ENCODE data around the gene TMEFF2. TPM values are rescaled to one million over a fixed set of nuclear protein-coding genes. Genes with fewer than 3 reads are reported as not detected.

Gene TMEFF2
- total and polyA plus RNA-seq, 10 of the 15 experiments (the other 5 are each of a cell fraction or from before 2014, with no cell fraction given), result not detected

GRCh38 chr2:192087398-192087958 lies 107.3 kb downstream of the TMEFF2 start:
- no peak for FAIRE-seq
- no peak overlapping the region for H3K4me3 ChIP-seq
- no TSS peak for BruUV-seq (replicated peaks)
- H3K9me3 ChIP-seq (replicated peaks; ENCODE audit: control insufficient read depth, insufficient read depth, low read length), result no peaks in the 10 kb centered on the region
- 0% methylated on average over 4 of the region's 4 CpGs for whole genome bisulfite sequencing (ENCODE audit: insufficient coverage, insufficient replicate concordance, low lambda C conversion rate, missing lambda C conversion rate)
- H3K36me3 ChIP-seq (ENCODE audit: control insufficient read depth in 2 of 2, insufficient read depth in 2 of 2, low read length in 1 of 2), result no peaks in the 10 kb centered on the region
- ChIA-PET POLR2A (no interaction called here), RAD21 (ENCODE audit: unreplicated experiment) (no interaction called here), CTCF (interaction anchor here (0.9 to 1.1 kb wide), 2 partner anchors 76 to 218 kb away, joined by 3 read pairs; no protein-coding TSS in a partner anchor), SMC1A (ENCODE audit: uncharacterized antibody, unreplicated experiment) (interaction anchor here (1.0 to 2.9 kb wide), 2 partner anchors 11 to 37 kb away, joined by 3 to 18 read pairs; no protein-coding TSS in a partner anchor)
- H3K79me2 ChIP-seq (ENCODE audit: control insufficient read depth, insufficient read depth, low read length), result no peaks in the 10 kb centered on the region
- H3K4me1 ChIP-seq (ENCODE audit: control insufficient read depth, insufficient read depth, low read length), result no peaks in the 10 kb centered on the region
- in situ Hi-C loops (cut with MboI) (no loop called here), intact Hi-C loops (cut with micrococcal nuclease; ENCODE audit: unreplicated experiment) (no loop called here)
- peak; percentile 45; the same call in 2 of the 3 replicates for ATAC-seq
- TF ChIP-seq EP300 (IDR thresholded peaks at IDR 0.05; ENCODE audit: borderline replicate concordance in 1 of 2, control insufficient read depth in 1 of 2, low read depth in 2 of 2, low read length in 2 of 2) (no peak), RCOR1 (conservative IDR thresholded peaks at IDR 0.05; ENCODE audit: low read depth, low read length) (no peak), ZNF207 (IDR thresholded peaks at IDR 0.05; ENCODE audit: borderline replicate concordance) (no peak), SMAD1 (IDR thresholded peaks at IDR 0.05; ENCODE audit: low read depth, partially characterized antibody) (no peak), RFX5 (IDR thresholded peaks at IDR 0.05; ENCODE audit: low read depth, low read length) (no peak)
- no peak overlapping the region for H3K9ac ChIP-seq (ENCODE audit: control insufficient read depth, insufficient read depth, low read length)
- H3K27ac ChIP-seq (ENCODE audit: control insufficient read depth, insufficient read depth), result no peak overlapping the region
- no peak overlapping the region for H3K4me2 ChIP-seq (ENCODE audit: control insufficient read depth, insufficient read depth)
- H3K27me3 ChIP-seq (replicated peaks in 1 of 2; ENCODE audit: control insufficient read depth in 2 of 2, insufficient read depth in 2 of 2, low read length in 1 of 2), result no peaks in the 10 kb centered on the region
- no peak overlapping the region for H2AFZ ChIP-seq (ENCODE audit: control insufficient read depth, low read depth, low read length)
- H4K20me1 ChIP-seq (ENCODE audit: control insufficient read depth, insufficient read depth), result no peaks in the 10 kb centered on the region
- DNase-seq (ENCODE audit: low read depth, low spot score), result no peak

GRCh38 chr2:192082121-192082520 lies 112.6 kb downstream of the TMEFF2 start:
- POLR2A ChIA-PET, result no interaction called here
- Histone ChIP-seq H3K9me3 (replicated peaks; ENCODE audit: control insufficient read depth, insufficient read depth, low read length) (no peaks in the 10 kb centered on the region; the same call in 2 of the 3 replicates), H3K36me3 (ENCODE audit: control insufficient read depth in 2 of 2, insufficient read depth in 2 of 2, low read length in 1 of 2) (no peaks in the 10 kb centered on the region), H3K27ac (ENCODE audit: control insufficient read depth, insufficient read depth) (no peak overlapping the region), H3K4me3 (no peak overlapping the region), H3K79me2 (ENCODE audit: control insufficient read depth, insufficient read depth, low read length) (no peaks in the 10 kb centered on the region), H2AFZ (ENCODE audit: control insufficient read depth, low read depth, low read length) (no peak overlapping the region), H3K27me3 (replicated peaks in 1 of 2; ENCODE audit: control insufficient read depth in 2 of 2, insufficient read depth in 2 of 2, low read length in 1 of 2) (no peaks in the 10 kb centered on the region), H3K9ac (ENCODE audit: control insufficient read depth, insufficient read depth, low read length) (no peak overlapping the region), H4K20me1 (ENCODE audit: control insufficient read depth, insufficient read depth) (no peaks in the 10 kb centered on the region), H3K4me1 (ENCODE audit: control insufficient read depth, insufficient read depth, low read length) (no peaks in the 10 kb centered on the region), H3K4me2 (ENCODE audit: control insufficient read depth, insufficient read depth) (no peak overlapping the region)
- SMC1A ChIA-PET (ENCODE audit: uncharacterized antibody, unreplicated experiment), result no interaction called here
- intact Hi-C loops (cut with micrococcal nuclease; ENCODE audit: unreplicated experiment), result no loop called here
- no peak for FAIRE-seq
- CTCF ChIA-PET, result no interaction called here
- RAD21 ChIA-PET (ENCODE audit: unreplicated experiment), result no interaction called here
- in situ Hi-C loops (cut with MboI), result no loop called here
- TF ChIP-seq NFXL1 (IDR thresholded peaks at IDR 0.05; ENCODE audit: borderline replicate concordance) (no peak), IKZF2 (IDR thresholded peaks at IDR 0.05) (no peak), RCOR1 (conservative IDR thresholded peaks at IDR 0.05; ENCODE audit: low read depth, low read length) (no peak), FOS (IDR thresholded peaks at IDR 0.05; ENCODE audit: borderline replicate concordance, extremely low read depth, insufficient read length) (no peak), MAX (IDR thresholded peaks at IDR 0.05; ENCODE audit: low read depth, low read length) (no peak), BCLAF1 (IDR thresholded peaks at IDR 0.05) (no peak), DPF2 (IDR thresholded peaks at IDR 0.05) (no peak), NR2C2 (IDR thresholded peaks at IDR 0.05; ENCODE audit: borderline replicate concordance, control insufficient read depth, insufficient read length, low read depth) (no peak), CEBPB (IDR thresholded peaks at IDR 0.05; ENCODE audit: borderline replicate concordance in 1 of 2, low read depth in 2 of 2, low read length in 2 of 2) (no peak), HDAC2 (IDR thresholded peaks at IDR 0.05) (no peak), WRNIP1 (IDR thresholded peaks at IDR 0.05; ENCODE audit: borderline replicate concordance, low read depth, low read length) (no peak), RBBP5 (conservative IDR thresholded peaks at IDR 0.05) (no peak)
- ATAC-seq, result no peak
- DNase-seq (ENCODE audit: low read depth, low spot score), result no peak
- 62% methylated on average over 5 of the region's 5 CpGs for WGBS (ENCODE audit: insufficient coverage, insufficient replicate concordance, low lambda C conversion rate, missing lambda C conversion rate)
- BruUV-seq (replicated peaks), result no TSS peak
